GM12801 (cell line): ENCODE data around the gene SPCS3.

Experiments used
- CTCF ChIP-seq: IDR thresholded peaks from one replicate; pipeline ENCODE4 v1.5.1; 2011; ENCODE audit warnings: control low read depth; ENCODE audit not compliant: insufficient read length; ENCODE audit errors: extremely low read depth

Gene SPCS3

GRCh38 chr4:176320340-176320975, 692 bp downstream of the SPCS3 start:
- TF ChIP-seq CTCF, result no peak

GRCh38 chr4:176320976-176321361, 1.2 kb downstream of the SPCS3 start:
- no peak for TF ChIP-seq CTCF

- no peak for TF ChIP-seq CTCF
Measured at GRCh38 chr4:176321589-176321988, 1.8 kb downstream of the SPCS3 start.

- TF ChIP-seq CTCF, result no peak
Measured at GRCh38 chr4:176323511-176324160, 3.9 kb downstream of the SPCS3 start.

GRCh38 chr4:176333076-176333475, 13.3 kb downstream of the SPCS3 start:
- TF ChIP-seq CTCF, result no peak

GRCh38 chr4:176334066-176334465, 14.3 kb downstream of the SPCS3 start:
- TF ChIP-seq CTCF, result no peak

- no peak for TF ChIP-seq CTCF
Measured at GRCh38 chr4:176335421-176335820, 15.7 kb downstream of the SPCS3 start.
